Karpas-422 (cell line): ENCODE measurements around the gene RAB4A. TPM values are rescaled to one million over a fixed set of nuclear protein-coding genes. Genes with fewer than 3 reads are reported as not detected.
"Not testable (repeated sequence)": the region's sequence is repeated elsewhere in the genome, so short reads cannot be mapped to it uniquely, and the experiment has no call there.

ENCODE experiments used
- DNase-seq: peaks from one replicate; pipeline ENCODE4 v3.0.0-alpha.2; 2015
- H2AFZ ChIP-seq: fragments of 200-600 bp; sonication (generic); 2 replicates; pipeline ENCODE4 v1.6.1; 2014; ENCODE audit warnings: antibody characterized with exemption, low read length, mixed read lengths
- H3K27ac ChIP-seq: fragments of 200-600 bp; sonication (generic); 2 replicates; pipeline ENCODE4 v1.5.1; 2014; ENCODE audit warnings: mild to moderate bottlenecking, low read length, moderate library complexity
- H3K27me3 ChIP-seq: fragments of 200-600 bp; sonication (generic); 2 replicates; pipeline ENCODE4 v1.6.1; 2014; ENCODE audit warnings: low read length, mixed read lengths
- H3K36me3 ChIP-seq: fragments of 200-600 bp; sonication (generic); 2 replicates; pipeline ENCODE4 v1.6.1; 2014; ENCODE audit warnings: low read length, mixed read lengths; ENCODE audit not compliant: insufficient read depth
- H3K4me1 ChIP-seq: fragments of 200-600 bp; sonication (generic); 2 replicates; pipeline ENCODE4 v1.6.1; 2014; ENCODE audit warnings: mild to moderate bottlenecking, low read length, mixed read lengths
- H3K4me2 ChIP-seq: fragments of 200-600 bp; sonication (generic); 2 replicates; pipeline ENCODE4 v1.6.1; 2014; ENCODE audit warnings: low read length, low read depth, mild to moderate bottlenecking; ENCODE audit not compliant: poor library complexity, severe bottlenecking
- H3K4me3 ChIP-seq: fragments of 200-600 bp; sonication (generic); 2 replicates; pipeline ENCODE4 v1.5.1; 2014; ENCODE audit warnings: mild to moderate bottlenecking, antibody characterized with exemption, low read length, mixed read lengths
- H3K79me2 ChIP-seq: fragments of 200-600 bp; sonication (generic); 2 replicates; pipeline ENCODE4 v1.6.1; 2014; ENCODE audit warnings: mild to moderate bottlenecking, low read length, mixed read lengths
- H3K9ac ChIP-seq: fragments of 200-600 bp; sonication (generic); 2 replicates; pipeline ENCODE4 v1.6.0; 2014; ENCODE audit warnings: low read length
- H3K9me2 ChIP-seq: fragments of 200-600 bp; sonication (generic), shearing (Covaris generic); replicated peaks from 2 replicates; pipeline ENCODE4 v1.6.0; 2014; ENCODE audit warnings: mild to moderate bottlenecking, low read length, moderate library complexity; ENCODE audit not compliant: insufficient read depth
- H3K9me3 ChIP-seq: fragments of 300-700, 200-600 bp; sonication (generic); 2 replicates; pipeline ENCODE4 v1.6.1; 2014; ENCODE audit warnings: low read length, mixed read lengths
- H4K20me1 ChIP-seq: fragments of 200-600 bp; sonication (generic); 2 replicates; pipeline ENCODE4 v1.6.1; 2014; ENCODE audit warnings: mild to moderate bottlenecking, antibody characterized with exemption, low read length, low read depth; ENCODE audit not compliant: insufficient read depth
- total RNA-seq: library from RNA; depleted of rRNA; stranded (reverse); fragments of >200 nt; shearing (Covaris generic); gene quantifications from 2 replicates; pipeline ENCODE4 v1.2.3, GENCODE V29; 2014; ENCODE audit warnings: low replicate concordance

RAB4A gene
- total RNA-seq, 1 experiment from 2014 or later = not detected

DNA sequence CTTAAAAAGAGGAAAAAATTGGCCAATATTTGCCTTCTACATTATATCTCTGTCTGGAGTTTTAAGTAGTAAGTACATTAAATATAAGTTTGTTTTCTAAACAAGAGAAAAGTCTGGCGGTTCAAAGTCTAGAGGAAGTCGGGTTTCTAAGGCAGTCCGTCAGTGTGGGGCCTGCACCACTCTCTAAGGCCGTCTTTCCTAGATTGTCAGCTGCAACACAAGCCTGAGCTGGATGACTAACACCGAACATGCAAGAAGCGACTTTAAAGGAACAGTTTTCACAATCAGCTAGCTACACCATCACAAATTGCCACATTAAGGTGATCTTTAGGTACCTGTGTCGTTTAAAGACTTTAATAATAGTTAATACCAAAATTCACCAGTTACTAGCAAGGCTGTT lies 52.3 kb downstream of the RAB4A start:
- no peak for DNase-seq
- Histone ChIP-seq H3K27ac (no peak overlapping the region), H3K4me3 (no peak overlapping the region), H4K20me1 (no peaks in the 10 kb centered on the region), H3K9ac (no peak overlapping the region), H3K4me1 (no peaks in the 10 kb centered on the region), H2AFZ (no peak overlapping the region), H3K9me2 (no peaks in the 10 kb centered on the region), H3K36me3 (no peaks in the 10 kb centered on the region), H3K27me3 (no peaks in the 10 kb centered on the region), H3K79me2 (no peaks in the 10 kb centered on the region), H3K9me3 (no peaks in the 10 kb centered on the region), H3K4me2 (no peak overlapping the region)

DNA sequence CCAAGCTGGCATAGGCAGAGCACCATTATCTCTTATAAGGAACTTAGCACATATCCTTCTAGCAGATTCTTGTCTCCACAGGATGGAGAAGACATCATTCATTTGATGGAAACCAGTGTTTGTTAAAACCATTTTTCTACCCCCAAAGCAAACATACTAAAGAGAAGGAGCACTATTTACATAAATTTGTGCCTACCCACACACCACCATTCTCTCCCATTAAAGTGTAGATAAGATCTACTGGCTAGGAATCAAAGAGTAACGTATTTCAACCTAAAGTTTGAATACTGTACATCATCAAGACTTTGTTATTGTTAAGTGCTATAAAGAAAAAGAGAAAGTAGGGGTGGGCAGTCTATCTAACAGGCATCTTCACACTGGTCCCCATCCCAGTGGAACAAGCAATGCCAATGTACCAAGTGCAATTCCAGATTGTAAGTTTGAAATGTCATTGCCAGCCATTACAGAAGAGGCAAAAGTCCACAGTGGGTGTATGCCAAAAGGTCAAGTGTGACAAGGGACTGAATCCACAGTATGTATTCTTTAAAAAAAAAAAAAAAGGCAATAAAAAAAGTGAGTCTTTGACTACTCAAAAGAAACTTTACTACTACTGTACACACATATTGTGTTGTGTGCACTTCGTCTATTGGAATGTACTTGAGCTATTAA lies 53.1 kb downstream of the RAB4A start:
- Histone ChIP-seq H3K9me2 (no peaks in the 10 kb centered on the region), H3K4me3 (no peak overlapping the region), H2AFZ (no peak overlapping the region), H3K9me3 (no peaks in the 10 kb centered on the region), H3K27me3 (no peaks in the 10 kb centered on the region), H3K27ac (no peak overlapping the region), H3K4me1 (no peaks in the 10 kb centered on the region), H4K20me1 (no peaks in the 10 kb centered on the region), H3K79me2 (no peaks in the 10 kb centered on the region), H3K4me2 (no peak overlapping the region), H3K9ac (no peak overlapping the region), H3K36me3 (no peaks in the 10 kb centered on the region)
- no peak for DNase-seq

DNA sequence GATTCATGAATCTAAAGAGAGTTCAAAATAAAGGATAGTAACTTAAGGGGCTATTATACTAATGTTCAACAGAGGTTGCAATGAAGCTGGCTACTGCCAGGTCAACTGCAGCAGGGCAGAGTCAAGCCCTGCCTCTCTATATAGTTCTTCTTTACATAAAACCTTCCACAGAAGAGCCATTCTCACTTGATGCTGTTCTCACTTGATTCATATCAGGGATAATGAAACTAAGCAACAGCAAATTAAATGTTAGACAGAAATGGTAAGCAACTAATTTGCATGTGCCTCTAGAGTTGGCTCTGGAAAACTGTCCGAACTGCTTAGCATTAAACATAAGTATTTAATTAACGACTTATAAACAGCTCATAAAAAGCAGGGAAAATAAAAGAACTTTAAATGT lies 54.5 kb downstream of the RAB4A start:
- Histone ChIP-seq H3K27me3 (no peaks in the 10 kb centered on the region), H3K9me2 (no peaks in the 10 kb centered on the region), H3K79me2 (no peaks in the 10 kb centered on the region), H3K4me3 (no peak overlapping the region), H3K27ac (no peak overlapping the region), H4K20me1 (no peaks in the 10 kb centered on the region), H3K4me2 (no peak overlapping the region), H3K36me3 (no peaks in the 10 kb centered on the region), H3K9ac (no peak overlapping the region), H3K9me3 (no peaks in the 10 kb centered on the region), H2AFZ (no peak overlapping the region), H3K4me1 (no peaks in the 10 kb centered on the region)
- DNase-seq = no peak

DNA sequence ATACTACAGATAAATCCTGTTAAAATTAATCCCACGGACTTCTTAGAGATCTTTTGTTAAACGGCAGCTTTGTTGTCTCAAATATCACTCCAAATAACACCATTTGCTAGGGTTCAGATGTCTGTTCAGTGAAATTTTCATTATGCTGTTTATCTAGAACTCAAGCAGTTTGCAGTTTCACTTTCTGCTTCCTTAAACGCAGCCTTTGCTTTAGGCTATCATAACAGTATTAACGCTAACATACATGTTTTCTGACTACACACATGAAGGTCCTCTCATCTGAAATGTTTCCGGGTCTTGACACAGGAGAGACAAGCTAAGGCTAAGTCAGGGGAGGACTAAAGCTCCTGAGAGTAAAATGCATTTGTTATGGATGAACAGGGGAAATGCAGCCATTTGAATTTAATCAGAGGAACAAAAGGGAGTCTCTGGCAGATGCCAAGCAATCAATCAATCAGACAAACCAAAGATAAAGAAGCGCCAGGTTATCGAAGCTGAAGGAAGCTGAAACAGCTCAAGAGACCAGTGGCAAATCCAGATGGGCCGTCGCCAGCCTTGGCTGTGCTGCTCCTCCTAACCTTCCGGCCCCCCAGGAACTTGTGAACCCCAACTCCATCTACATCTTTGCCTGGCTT lies 55.1 kb downstream of the RAB4A start:
- Histone ChIP-seq H3K27me3 (no peaks in the 10 kb centered on the region), H3K36me3 (no peaks in the 10 kb centered on the region), H3K79me2 (no peaks in the 10 kb centered on the region), H3K9me2 (no peaks in the 10 kb centered on the region), H2AFZ (no peak overlapping the region), H3K9me3 (no peaks in the 10 kb centered on the region), H3K27ac (no peak overlapping the region), H3K9ac (no peak overlapping the region), H3K4me1 (no peaks in the 10 kb centered on the region), H3K4me2 (no peak overlapping the region), H4K20me1 (no peaks in the 10 kb centered on the region), H3K4me3 (no peak overlapping the region)
- no peak for DNase-seq

DNA sequence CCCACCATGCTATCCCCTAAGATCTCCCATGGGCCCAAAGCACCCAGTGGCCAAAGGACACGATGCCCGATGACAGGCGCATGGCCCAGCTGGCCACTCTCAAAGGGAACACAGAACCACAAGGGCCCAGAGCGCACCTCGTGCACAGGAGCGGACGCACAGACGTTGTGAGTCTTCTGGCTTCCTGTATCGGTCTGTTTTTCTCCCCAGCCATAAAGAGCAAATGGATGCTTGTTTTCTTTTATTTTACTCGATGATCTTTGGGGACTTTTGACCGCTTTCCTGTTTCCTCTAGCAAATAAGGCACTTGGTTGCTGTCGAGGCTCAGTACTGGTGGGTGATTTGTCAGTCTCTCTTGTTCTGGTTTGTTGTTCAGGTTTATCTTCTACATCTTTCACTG lies 55.7 kb downstream of the RAB4A start:
- no peak for DNase-seq
- H3K36me3 ChIP-seq = no peaks in the 10 kb centered on the region
- H4K20me1 ChIP-seq = no peaks in the 10 kb centered on the region
- H3K9ac ChIP-seq = no peak overlapping the region
- H3K79me2 ChIP-seq = no peaks in the 10 kb centered on the region
- no peaks in the 10 kb centered on the region for H3K4me1 ChIP-seq
- H3K4me3 ChIP-seq = no peak overlapping the region
- no peaks in the 10 kb centered on the region for H3K9me2 ChIP-seq
- H3K4me2 ChIP-seq = no peak overlapping the region
- no peaks in the 10 kb centered on the region for H3K9me3 ChIP-seq
- H2AFZ ChIP-seq = no peak overlapping the region
- H3K27ac ChIP-seq = no peak overlapping the region
- H3K27me3 ChIP-seq = no peaks in the 10 kb centered on the region

DNA sequence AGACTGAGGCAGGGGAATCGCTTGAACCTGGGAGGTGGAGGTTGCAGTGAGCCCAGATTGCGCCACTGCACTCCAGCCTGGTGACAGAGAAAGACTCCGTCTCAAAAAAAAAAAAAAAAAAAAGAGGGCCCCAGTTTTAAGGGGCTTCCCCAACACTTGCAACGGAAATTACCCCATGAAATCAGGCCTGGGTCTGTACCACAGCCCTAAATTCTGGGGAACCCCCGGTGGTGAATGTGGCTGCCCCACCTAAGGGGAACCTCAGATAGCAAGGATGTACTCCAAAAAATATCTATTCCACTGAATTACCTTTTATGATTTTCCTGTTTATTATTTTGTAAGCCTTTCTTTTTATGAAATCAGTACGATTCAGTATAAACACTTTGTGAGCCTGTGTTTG lies 56.9 kb downstream of the RAB4A start:
- H3K27me3 ChIP-seq, H3K9me2 ChIP-seq, H3K9me3 ChIP-seq, H3K4me2 ChIP-seq, DNase-seq, H3K27ac ChIP-seq, H3K79me2 ChIP-seq, H3K4me3 ChIP-seq, H3K4me1 ChIP-seq, H3K36me3 ChIP-seq, H2AFZ ChIP-seq, H3K9ac ChIP-seq, H4K20me1 ChIP-seq: not testable (repeated sequence)

DNA sequence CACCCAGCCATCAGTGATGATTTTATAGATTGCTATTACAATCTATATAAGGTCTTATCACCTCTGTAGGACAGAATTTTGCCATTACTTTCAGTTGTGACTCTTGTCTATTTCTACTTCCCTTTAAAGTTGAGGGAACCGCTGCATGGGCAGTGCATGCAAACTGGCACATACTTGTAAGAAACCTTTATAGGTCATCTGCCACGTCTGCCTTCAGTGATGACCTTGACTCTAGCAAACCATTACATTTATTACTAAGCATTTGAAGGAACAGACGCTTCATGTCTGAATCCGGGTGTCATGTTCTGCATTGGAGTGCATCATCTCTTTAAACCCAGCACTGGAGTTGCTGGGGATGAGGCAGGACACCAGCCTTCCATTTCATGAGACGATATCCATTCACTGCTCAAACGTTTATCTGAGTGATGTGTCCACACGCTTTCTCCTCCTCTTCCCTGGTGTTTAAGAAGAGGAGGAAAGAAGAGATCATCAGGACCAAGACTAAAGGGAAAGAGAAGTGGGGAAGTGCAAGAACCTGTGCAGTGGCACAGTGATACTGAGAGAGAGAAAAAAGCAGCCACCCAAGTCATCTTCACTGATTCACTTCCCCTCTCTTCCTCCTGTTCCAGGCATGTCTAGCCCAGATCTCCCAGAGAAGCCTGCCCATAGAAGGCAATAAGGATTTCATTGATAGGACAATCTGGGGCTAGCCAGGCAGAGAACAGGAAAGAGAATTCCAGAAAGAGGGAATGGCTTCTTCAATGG lies 57.9 kb downstream of the RAB4A start:
- Histone ChIP-seq H3K27ac (no peak overlapping the region), H3K4me2 (no peak overlapping the region)

DNA sequence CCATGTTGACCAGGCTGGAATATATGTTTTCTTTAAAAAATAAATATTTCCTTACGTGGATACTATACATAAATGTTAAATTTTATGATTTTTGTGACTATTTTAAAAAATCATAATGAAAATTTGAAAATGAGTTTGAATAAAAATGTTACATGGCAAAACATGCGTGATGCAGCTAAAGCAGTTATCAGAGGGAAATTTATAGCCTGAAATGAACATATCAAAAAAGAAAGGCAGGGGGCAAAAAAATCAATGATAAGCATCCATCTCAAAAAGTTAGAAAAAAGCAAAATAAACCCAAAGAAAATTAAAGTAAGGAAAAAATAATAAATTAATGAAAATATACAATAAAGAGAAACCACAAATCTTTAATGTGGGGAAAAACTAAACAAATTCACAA lies 63.4 kb downstream of the RAB4A start:
- no peaks in the 10 kb centered on the region for H3K27me3 ChIP-seq
- H3K9me3 ChIP-seq = no peaks in the 10 kb centered on the region
- H3K4me1 ChIP-seq = no peaks in the 10 kb centered on the region
- no peaks in the 10 kb centered on the region for H3K36me3 ChIP-seq
- no peak overlapping the region for H3K4me2 ChIP-seq
- H3K9me2 ChIP-seq = no peaks in the 10 kb centered on the region
- H2AFZ ChIP-seq = no peak overlapping the region
- H3K4me3 ChIP-seq = no peak overlapping the region
- DNase-seq = no peak
- H4K20me1 ChIP-seq = no peaks in the 10 kb centered on the region
- no peak overlapping the region for H3K27ac ChIP-seq
- H3K79me2 ChIP-seq = no peaks in the 10 kb centered on the region
- H3K9ac ChIP-seq = no peak overlapping the region

More for the DNA sequence above, 57.9 kb downstream of the RAB4A start:
- Histone ChIP-seq H3K4me3 (no peak overlapping the region), H4K20me1 (no peaks in the 10 kb centered on the region), H3K79me2 (no peaks in the 10 kb centered on the region), H2AFZ (no peak overlapping the region), H3K4me1 (no peaks in the 10 kb centered on the region), H3K9ac (no peak overlapping the region), H3K27me3 (no peaks in the 10 kb centered on the region), H3K9me3 (no peaks in the 10 kb centered on the region), H3K36me3 (no peaks in the 10 kb centered on the region), H3K9me2 (no peaks in the 10 kb centered on the region)
- DNase-seq = no peak
